Measurements from ENCODE around the gene LTO1.

DNA sequence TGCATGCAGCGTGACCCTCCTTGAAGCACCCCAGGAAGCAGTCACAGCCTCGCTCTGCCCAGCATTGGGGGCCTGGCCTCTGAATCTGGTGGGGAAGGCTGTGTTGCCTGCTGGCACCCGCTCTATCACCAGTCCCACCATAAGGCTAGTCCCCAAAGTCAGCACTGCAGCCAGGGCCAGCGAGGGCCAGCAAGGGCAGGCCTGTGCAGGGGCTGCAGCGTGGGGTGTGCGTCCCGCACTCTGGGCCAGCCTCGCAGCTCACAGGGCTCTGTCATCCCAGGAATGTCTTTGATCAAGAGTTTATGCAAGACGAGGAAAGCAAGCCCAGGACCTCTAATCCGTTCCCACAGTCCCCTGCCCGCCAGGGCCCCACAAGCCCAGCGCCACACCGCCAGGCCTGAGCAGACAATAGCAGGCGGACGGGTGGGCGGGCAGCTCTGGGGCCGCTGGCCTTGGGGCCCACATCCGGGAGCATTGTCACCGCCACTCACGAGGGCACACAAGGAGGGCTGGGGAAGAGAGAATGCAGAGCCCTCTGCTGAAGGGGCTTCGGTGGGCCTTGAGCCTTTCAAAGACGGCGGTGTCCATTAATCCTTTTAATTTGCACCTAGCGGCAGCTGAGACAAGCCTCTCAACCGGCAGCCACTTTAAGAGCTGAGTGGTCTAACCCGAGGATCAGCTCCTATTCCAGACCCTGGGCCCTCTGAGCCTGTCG is 17.1 kb downstream of the LTO1 start:
- TF ChIP-seq EZH2 (IDR thresholded peaks at IDR 0.05; ENCODE audit: low read length) = no peak
- TF ChIP-seq, protein P1, sequence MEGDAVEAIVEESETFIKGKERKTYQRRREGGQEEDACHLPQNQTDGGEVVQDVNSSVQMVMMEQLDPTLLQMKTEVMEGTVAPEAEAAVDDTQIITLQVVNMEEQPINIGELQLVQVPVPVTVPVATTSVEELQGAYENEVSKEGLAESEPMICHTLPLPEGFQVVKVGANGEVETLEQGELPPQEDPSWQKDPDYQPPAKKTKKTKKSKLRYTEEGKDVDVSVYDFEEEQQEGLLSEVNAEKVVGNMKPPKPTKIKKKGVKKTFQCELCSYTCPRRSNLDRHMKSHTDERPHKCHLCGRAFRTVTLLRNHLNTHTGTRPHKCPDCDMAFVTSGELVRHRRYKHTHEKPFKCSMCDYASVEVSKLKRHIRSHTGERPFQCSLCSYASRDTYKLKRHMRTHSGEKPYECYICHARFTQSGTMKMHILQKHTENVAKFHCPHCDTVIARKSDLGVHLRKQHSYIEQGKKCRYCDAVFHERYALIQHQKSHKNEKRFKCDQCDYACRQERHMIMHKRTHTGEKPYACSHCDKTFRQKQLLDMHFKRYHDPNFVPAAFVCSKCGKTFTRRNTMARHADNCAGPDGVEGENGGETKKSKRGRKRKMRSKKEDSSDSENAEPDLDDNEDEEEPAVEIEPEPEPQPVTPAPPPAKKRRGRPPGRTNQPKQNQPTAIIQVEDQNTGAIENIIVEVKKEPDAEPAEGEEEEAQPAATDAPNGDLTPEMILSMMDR (optimal IDR thresholded peaks at IDR 0.05 in 1 of 3, IDR thresholded peaks at IDR 0.05 in 1 of 3, conservative IDR thresholded peaks at IDR 0.05 in 1 of 3; ENCODE audit: extremely low read depth in 1 of 3, insufficient read depth in 2 of 3, low read length in 3 of 3) = no peak

Measured in keratinocyte (primary cell).